Right renal pelvis (tissue), 4 donors: Measurements from ENCODE around the gene STK11IP. TPM values are rescaled to one million over a fixed set of nuclear protein-coding genes. Genes with fewer than 3 reads are reported as not detected.

Experiments
- DNase-seq, 4 donors: peaks; one replicate each; pipeline ENCODE4 v3.0.0-alpha.2; 2013; ENCODE audit warnings: low read depth in 4 of 4, low spot score in 3 of 4, missing footprints in 1 of 4
- polyA plus RNA-seq, 4 donors: library from polyadenylated mRNA; unstranded; fragments of 120-200 nt; gene quantifications; one replicate each; pipeline ENCODE4 v1.2.1, GENCODE V29; 2013; ENCODE audit not compliant: insufficient read length in 4 of 4

The STK11IP gene
- polyA plus RNA-seq, 4 donors: 21.4 to 32.5 (median 24.9) TPM

GRCh38 chr2:219575566-219576504 lies 21.8 kb upstream of the STK11IP start:
- no peak for DNase-seq

DNA sequence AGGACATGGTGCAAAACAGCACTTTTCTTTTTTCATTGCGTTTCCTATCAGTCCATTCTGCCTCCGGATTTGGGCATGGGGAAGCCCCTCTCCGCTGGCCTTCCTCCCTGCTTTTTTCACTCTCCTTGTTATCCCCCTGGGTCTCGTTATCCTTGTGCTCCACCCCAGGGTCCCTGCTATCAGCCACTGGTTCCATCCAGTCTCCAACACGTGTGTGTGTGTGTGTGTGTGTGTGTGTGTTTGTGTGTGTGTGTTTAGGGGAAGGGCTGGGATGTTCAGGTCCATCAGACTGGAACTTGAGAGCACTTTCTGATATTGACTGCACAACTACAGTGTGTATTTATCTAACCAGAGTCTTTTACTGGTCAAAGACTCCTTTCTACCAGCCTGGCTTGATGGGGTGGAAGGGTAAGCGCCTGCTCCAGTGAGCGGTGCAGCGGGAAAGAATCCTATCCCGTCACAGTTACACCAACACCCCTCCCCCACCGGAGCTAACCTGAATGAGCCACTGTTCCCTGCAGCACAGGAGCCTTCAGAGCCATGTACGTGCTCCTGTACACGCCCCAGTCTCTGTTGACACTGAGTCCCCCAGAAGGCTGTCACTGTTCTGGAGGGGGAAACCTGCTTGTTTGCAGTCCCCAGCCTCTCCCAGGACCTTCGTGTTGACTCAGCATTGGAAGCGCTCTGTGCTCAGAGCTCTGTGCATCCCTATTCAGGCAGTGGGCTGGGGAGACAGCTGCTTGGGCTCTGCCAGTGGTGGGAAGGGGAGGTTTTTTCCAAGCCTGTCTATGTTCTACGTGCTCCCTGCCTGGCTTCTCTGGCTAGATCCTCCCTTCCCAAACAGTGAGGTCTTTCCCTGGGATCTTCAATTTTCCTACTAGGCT lies 20.9 kb upstream of the STK11IP start:
- no peak for DNase-seq

DNA sequence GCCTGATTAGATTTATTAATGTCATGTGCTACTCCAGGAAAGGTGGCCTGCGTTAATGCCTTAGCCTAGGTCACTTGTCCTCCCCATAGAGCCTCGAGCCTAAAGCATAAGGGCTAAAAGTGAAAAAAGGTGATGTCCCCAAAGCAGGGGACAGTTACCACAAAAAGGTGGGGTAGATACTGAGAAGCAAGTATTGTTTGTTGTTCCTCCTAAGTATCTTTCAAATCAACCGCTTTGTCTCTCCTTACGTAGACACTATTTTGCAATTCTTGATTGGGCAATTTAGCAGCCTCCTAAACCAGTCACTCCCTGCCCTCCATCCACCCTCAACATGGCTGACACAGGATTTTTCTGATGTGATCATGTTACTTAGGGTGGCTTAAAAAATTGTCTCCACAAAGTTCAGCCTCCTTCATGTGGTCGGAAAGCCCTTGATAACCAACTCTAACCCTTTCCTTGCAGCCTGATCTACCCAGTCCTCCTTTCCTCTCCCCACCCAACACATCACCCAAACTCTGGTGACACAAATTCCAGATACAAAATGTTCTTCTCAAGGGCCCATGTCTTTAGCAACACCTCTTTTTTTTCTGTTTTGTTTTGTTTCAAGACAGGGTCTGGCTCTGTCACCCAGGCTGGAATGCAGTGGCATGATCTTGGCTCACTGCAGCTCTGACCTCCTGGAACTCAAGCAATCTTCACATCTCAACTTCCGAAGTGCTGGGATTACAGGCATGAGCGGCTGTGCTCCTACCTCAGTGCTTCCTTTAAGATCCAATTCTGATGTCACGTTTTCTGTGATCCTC lies 18.6 kb upstream of the STK11IP start:
- no peak for DNase-seq

- no peak for DNase-seq
These were observed 16.3 kb upstream of the STK11IP start for GRCh38 chr2:219581346-219581745.

DNA sequence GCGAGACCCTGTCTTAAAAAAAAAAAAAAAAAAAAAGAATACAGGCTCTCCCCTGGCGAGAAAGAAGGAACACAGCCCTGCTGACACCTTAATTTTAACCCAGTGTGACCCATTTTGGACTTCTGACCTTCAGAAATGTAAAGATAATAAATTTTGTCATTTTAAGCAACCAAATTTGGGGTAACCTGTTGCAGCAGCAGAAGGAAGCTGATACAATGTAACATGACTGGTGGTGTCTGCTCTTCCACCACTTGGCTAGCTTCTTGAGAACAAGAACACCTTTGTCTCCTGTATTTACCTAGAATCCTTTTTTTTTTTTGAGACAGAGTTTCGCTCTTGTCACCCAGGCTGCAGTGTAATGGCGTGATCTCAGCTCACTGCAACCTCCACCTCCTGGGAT lies 6.6 kb upstream of the STK11IP start:
- DNase-seq: no peak

GRCh38 chr2:219592736-219593135 lies 4.9 kb upstream of the STK11IP start:
- DNase-seq: no peak

DNA sequence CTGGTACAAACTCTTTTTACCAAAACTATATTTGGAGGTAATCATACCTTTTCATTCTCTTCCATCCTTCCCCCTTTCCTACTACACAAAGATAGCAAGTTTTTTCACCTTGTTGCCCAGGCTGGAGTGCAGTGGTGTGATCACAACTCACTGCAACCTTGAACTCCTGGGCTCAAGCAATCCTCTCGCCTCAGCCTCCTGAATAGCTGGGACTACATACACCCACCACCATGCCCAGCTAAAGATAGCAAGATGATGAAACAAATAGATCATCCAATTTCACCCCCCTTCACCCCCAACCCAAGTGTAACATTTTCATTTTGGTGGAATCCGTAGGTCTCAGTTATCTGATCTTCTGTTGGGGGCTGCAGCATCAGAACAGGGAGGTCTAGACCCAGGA lies 4.5 kb upstream of the STK11IP start:
- DNase-seq: no peak

DNA sequence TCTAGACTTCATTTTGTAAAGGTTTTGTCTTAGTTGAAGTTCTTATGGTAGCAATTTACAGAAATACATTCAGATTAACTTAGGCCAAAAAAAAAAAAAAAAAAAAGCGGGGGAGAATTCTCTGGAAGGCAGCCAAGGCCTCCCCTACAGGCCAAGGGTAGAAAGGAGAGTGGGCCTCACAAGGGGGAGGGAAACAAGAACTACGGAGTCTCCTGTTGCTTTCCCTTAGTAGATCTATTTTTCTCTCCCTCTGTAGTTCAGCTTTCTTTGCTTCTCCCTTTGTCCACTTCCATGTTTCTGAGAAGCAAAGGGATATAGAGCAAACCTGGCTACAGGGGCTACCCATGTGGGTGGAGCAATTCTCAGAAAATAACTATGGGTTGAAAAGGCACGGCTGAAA lies 2.4 kb upstream of the STK11IP start:
- DNase-seq: peak in 2 of 4 donors; percentile 57 to 58

DNA sequence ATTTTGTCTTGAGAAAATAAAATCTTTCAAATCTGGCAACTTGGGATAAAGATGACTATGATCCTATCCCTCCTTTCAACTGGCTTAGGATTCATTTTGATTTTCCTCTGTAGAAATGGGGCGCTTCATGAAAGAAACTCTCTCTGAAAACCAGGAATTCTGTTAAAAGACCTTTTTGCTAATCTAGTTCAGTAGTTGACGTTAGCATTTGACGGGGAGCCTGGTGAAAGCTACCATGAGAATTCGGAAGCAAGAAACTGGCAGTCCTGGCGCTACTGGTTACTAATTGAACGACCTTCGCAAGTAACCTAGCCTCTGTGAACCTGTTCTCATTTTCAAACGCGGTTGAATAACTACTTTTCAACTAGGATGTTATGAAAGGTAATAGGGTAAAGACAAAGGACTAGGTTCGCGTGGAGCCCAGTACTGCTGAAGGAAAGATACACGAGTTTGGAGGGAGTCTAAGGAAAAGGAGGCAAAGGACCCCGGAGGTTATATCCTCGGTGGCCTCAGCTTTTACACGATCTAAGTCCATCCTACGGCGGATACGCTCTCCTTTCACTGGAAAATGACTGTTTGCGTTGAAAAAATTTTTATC lies 604 bp upstream of the STK11IP start:
- peak in 1 of 4 donors; percentile 25 for DNase-seq

DNA sequence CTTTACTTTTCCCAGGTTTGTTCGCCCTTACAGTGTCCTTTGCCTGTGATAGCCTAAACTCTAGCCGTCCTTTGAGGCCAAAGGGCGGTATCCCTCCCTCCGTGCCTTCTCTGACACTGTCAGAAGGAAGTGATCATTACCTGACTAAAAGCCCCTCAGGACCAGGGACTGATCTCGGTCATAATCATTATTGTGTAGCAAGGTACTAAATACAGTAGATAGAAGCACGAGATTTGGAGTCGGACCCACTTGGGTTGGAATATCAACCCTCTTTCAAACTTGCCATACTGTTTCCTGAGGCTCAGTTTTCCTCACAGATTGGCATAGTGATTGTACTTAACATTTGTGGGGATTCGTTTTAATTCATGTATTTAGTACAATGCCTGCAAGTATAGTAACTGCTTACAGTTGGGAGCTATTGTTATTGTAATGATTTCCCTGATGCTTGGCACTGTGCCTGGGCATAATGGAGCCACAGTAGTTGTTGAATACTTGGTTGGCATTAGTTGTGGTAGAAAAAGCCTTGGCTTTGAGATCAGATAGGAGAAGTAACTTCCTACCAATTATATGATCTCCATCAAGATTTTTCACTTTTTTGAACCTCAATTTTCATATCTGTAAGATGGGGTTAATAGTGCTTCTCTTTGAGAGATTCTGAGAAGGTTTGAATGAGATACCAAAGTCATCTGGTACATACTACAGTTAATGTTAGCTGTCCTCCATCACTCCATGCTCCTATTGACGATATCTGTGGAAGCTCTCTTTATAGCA lies 836 bp downstream of the STK11IP start:
- DNase-seq: no peak

- no peak for DNase-seq
These were observed 6.1 kb downstream of the STK11IP start for GRCh38 chr2:219603771-219604170.

DNA sequence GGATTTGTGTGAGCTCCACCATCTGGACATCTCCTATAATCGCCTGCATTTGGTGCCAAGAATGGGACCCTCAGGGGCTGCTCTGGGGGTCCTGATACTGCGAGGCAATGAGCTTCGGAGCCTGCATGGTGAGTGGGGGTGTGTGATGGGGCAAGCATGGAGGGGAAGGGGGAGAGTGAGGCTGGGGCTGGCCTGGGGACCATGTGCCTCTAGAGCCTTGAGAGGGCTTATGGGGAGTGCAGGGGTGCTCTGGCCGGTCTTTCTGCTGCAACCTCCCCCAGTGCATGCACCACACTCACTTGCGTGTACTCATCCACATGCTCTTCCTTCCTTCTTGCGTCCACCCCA lies 7.9 kb downstream of the STK11IP start:
- no peak for DNase-seq

- DNase-seq: no peak
These were observed 10.3 kb downstream of the STK11IP start for GRCh38 chr2:219607931-219608330.

DNA sequence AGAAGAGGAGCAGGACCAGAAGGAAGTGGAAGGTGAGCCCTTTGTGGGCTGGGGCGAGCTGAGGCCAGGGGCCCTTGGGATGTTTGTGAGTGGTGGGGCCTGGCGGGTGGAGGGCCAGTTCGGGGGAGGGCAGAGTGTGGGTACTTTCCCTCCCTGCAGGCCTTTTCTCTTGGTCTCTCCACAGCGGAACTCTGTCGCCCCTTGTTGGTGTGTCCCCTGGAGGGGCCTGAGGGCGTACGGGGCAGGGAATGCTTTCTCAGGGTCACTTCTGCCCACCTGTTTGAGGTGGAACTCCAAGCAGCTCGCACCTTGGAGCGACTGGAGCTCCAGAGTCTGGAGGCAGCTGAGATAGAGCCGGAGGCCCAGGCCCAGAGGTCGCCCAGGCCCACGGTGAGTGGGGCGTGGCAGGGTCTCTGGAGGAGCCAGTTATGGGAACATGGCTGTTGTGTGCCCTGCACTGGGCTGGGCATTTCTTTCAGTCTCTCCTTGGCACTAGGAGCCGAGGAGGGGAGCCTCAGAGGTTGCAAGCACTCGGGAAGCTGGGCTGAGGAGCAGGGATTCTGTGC lies 10.8 kb downstream of the STK11IP start:
- no peak for DNase-seq

DNA sequence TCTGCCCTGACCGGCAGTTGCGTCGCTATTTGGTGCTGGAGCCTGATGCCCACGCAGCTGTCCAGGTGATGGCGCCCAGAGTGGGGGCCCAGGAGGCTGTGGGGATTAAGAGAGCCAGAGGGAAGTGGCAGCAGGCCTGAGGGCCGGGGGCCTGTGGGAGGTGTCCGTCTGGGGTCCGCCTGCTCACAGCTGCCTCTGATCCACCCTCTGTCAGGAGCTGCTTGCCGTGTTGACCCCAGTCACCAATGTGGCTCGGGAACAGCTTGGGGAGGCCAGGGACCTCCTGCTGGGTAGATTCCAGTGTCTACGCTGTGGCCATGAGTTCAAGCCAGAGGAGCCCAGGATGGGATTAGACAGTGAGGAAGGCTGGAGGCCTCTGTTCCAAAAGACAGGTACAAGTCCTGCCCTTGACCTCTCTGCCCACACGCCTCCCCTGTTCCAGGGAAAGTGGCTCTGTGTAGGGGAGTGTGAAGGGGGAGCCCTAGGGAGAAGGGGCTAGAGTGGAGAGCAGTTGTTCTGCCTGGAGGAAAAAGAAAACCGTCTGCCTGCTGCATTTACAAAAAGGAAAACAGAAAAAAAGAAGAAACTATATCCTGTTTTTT lies 11.6 kb downstream of the STK11IP start:
- no peak for DNase-seq

DNA sequence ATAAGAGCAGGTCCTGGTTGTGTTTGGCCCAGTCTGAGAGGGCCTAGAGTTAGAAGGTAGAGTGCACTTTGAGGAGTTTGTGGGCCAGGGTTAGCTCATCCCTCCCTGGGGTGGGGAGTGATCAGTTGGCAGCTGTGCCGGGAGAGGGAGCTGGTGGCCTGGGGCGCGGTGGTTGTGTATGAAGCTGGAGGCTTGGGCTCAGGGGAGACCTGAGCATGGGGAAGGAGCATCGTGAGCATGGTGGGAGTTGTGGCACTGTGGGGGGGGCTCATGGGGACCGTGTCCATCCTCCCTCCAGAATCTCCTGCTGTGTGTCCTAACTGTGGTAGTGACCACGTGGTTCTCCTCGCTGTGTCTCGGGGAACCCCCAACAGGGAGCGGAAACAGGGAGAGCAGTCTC lies 13.6 kb downstream of the STK11IP start:
- no peak for DNase-seq

GRCh38 chr2:219611866-219612576 lies 14.4 kb downstream of the STK11IP start:
- DNase-seq: no peak

DNA sequence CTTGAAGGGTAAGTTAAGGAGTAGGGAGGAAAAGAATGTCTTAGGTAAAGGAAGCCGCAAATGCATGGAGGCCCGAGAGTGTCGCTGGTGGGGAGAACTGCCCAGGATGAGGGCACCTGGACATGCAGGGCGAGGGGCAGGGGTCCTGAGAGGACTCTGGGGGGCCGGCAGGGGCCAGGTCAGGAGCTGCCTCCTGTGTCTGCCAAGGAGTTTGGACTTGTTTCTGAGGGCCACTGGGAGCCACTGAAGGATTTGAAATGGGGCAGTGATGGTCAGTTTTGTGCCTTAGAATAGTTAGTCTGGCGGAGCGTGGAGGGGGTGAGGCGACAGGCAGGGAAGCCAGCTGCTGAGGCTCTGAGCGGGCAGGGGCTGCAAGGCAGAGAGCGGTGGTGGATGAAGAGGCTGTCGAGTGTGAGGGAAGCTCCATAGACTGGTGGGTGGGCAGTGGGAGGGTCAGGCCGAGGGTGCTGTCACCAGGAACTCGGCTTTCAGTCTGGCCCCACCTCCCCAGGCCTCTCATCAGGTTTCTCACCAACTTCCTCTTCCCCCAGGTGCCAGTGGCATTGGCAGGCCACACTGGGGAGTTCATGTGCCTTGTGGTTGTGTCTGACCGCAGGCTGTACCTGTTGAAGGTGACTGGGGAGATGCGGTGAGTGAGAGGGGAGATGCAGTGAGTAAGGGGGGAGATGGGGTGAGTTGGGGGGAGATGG lies 15.1 kb downstream of the STK11IP start:
- DNase-seq: no peak
